ELF-1 (cell line): ENCODE results near the gene RFX1.

Source experiments
- DNase-seq: peaks from one replicate; pipeline ENCODE4 v3.0.0-alpha.2; 2016; ENCODE audit warnings: low read depth, low spot score

Gene RFX1

DNA sequence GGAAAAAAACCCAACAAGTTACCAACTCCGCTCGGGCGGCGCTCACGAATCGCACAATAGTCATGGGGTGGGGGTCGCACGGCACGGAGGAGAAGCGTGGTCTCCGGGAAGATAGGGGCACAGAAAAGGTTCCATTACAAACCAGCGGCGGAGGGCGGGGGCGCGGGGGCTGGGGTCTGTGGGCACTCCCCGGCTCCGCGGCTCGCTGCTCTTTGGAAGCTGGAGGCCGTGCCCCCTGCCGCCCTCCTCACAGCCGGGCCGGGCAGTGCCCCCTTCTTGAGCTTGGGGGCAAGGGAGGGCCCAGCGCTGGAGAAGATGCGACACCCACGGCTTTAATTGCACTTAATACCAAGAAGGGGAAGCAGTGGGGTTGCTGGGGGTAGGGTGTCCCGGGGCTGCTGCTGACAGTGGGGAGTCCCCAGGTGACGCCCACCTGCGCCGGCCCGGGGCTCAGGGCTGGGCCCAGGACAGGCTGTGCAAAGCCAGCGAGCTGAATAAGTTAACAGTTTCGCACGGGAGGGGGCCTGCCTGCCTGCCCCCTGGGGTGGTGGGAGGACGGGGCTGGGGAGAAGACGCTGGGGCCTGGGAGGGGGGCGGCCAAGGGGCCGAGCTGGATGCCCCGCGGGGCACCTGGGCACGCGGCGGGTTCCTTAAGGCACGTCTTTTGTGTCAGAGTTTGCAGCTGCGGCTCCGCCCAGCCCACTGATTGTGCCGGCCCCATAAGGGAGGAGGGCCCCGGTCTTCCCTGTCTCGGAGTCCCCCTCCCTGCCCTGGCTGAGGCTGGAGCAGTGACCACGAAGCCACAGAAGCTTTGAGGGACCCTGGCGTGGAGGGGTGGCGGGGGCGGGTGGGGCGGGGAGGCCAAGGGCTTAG lies 44.1 kb downstream of the RFX1 start:
- peak; percentile 52 for DNase-seq

DNA sequence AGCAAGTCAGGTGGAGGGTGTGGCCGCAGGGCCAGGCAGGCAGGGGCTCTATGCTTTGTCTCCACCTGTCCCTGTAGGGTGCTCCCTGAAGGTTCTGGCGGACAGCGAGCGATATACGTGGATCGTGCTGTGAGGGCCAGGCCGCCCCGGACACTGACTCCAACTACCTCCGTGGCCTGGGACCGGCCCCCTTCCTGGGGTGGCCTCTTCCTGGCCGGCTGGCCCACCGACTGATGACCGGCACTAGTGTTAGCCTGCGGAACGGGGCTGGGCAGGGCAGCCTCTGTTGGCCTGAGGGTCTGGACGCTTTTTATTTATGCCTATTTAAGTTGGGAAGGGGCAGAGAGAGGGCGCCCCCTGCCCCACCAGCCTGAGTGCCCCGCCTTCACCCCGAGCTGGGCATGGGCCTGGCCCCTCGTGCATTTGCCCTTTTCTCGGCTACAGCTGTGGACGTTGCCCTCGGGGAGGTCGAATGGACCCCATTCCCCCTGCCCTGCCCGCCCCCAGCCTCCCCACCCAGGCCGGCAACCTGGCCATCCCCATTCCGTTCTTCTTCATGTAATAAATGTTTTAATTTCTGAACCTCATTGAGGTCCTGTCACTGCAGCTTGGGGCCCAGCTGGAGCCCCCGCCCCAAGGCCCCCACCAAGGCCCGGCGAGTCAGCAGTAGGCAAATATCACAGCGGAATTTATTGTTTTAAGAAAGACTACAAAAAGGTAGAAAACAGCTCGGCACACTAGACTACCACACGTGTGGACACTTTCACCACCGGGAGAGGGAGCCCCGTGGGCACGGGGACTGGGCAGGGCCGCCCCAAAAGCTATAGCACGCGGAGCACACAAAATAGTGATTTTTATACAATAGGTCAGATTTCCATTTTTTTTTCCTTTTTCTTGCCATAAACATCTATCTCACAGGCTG lies 45.0 kb downstream of the RFX1 start:
- no peak for DNase-seq

DNA sequence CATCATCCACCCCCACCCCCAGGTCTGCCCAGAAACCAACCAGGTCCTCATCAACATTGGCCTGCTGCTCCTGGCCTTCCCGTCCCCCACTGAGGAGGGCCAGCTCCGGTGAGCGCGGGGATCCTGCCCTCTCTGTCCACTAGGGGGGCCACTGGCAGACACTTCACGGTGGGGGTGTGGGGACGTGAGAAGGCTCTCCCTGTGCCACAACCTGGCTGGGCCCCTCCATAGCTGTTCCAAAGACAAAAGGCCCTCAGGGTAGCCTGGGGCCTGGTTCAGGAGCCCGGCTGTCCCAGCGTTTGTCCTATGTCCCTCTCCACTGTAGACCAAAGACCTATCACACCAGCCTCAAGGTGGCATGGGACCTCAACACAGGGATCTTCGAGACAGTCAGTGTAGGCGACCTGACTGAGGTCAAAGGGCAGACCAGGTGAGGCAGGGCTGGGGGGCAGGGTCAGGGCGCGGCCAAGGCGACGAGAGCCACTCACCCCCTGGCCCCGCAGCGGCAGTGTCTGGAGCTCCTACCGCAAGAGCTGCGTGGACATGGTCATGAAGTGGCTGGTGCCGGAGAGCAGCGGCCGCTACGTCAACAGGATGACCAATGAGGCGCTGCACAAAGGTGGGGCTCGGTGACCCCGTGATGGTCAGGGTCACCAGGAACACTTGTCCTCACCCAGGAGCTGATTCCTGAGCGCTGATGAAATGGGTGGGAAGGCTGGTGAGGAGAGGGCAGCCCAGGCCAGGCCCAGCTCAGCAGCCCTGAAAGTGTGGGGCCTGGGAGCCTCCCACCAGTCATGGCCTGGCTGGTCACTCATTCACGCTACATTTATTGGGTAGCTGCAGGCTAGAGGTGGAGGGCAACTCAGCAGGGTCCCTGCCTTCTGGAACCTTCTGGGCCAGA lies 45.9 kb downstream of the RFX1 start:
- no peak for DNase-seq

DNA sequence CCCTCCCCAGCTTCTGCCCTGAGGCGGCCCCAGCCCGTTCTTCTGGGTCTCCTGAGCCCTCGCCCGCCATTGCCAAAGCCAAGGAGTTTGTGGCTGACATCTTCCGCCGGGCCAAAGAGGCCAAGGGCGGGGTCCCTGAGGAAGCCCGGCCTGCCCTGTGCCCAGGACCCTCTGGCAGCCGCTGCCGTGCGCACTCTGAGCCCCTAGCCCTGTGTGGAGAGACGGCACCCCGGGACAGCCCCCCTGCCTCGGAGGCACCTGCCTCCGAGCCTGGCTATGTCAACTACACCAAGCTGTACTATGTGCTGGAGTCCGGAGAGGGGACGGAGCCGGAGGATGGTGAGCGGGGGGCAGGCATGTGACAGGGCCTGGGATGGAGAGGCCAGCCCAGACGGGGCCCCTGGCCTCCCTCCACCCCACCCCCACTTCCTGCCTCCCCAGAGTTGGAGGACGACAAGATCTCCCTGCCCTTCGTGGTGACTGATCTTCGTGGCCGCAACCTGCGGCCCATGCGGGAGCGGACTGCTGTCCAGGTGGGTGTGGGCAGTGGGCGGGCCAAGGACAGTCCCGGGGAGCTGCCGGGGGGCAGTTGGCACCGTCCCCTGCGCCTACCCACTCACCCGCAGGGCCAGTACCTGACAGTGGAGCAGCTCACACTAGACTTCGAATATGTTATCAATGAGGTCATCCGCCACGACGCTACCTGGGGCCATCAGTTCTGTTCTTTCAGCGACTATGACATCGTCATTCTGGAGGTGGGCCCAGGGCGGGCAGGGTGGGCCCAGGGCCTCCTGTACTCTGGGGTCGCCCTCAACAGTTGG lies 46.8 kb downstream of the RFX1 start:
- DNase-seq: no peak

GRCh38 chr19:13958043-13958442 lies 48.1 kb downstream of the RFX1 start:
- DNase-seq: no peak

DNA sequence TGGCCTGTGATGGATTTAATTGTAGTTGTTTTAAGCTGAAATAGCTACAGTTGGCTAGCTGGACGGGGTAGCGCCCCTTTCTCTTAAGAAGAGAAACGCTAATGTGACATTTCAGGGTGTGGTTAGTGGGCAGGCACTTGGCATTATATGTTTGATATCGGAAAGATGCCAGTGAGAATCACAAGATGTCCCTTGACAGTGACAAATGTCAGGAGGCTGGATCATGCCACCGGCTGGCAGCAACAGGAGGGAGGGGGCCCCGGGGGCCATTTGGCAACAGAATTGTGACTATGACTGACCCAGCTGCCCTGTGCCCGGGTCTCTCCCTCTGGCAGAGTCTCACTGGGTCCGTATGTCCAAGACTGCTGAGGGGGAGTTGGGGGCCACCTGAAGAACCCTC lies 49.1 kb downstream of the RFX1 start:
- DNase-seq: no peak

DNA sequence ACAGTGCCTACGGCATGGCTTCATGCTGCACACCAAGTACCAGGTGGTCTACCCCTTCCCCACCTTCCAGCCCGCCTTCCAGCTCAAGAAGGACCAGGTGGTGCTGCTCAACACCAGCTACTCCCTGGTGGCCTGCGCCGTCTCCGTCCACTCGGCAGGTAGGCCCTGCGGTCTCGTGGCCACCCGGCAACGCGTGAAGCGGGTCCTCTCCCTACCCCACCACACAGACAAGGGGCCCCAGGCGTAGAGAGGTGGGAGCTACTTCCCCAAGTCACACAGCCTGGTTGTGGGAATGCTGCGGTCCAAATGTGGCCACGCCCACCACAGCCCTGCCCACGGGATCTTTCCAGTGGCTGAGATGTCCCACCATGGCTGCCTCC lies 49.8 kb downstream of the RFX1 start:
- no peak for DNase-seq

GRCh38 chr19:13955662-13956364 lies 50.3 kb downstream of the RFX1 start:
- no peak for DNase-seq

GRCh38 chr19:13954185-13954584 lies 51.9 kb downstream of the RFX1 start:
- DNase-seq: no peak

- DNase-seq: no peak
These were observed 53.1 kb downstream of the RFX1 start for GRCh38 chr19:13952931-13953531.

- DNase-seq: peak; percentile 100
These were observed 53.8 kb downstream of the RFX1 start, which contains the start of gene DCAF15 for GRCh38 chr19:13952154-13952930. Gene DCAF15 (plus strand): TSS chr19:13952509. CDS start chr19:13952513, 4 bp downstream.

DNA sequence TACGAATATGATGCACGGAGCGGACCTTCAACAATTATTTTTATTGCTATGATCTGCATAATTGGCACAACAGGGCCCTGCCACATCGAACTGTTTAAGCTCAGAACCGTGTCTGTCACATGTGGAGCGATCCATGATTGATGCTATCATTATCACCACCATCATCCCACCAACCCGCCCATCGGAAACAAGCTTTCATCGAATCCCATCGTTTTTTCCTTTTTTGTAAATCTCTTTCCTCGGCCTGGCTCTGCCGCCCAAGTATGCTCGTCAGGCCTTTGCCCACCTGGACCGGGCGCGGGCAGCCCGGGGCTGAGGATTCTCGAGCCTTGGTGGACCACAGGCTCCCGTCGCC lies 54.3 kb downstream of the RFX1 start:
- no peak for DNase-seq

DNA sequence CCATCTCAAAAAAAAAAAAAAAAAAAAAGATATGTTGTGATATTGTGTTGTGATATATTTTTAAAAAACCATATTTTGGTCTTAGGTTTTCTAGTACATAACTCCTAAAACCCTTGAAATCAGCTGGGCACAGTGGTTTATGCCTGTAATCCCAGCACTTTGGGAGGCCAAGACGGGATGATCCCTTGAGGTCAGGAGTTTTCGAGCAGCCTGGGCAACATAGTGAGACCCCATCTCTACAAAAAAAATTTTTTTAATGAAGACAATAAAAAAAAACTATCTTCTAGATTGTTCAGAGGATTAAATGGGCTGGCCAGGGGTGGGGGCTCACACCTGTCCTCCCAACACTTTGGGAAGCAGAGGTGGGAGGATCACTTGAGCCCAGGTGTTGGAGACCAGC lies 55.1 kb downstream of the RFX1 start:
- DNase-seq: no peak

DNA sequence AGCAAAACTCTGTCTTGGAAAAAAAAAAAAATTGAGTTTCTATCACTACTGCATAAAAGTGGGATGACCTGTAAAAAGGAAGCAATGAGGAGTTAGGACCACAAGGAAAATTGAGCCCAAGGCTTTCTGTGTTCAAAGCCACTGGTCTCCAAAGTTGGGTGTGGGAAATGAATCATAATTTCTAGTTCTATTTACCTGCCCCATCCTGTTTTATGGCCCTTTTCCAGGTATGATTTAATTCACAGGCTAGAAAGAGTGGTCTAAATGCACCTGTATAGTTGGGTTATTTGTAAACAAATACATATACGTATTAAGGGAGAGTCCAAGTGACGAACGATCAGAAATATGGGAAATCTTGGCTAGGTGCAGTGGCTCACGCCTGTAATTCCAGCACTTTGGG lies 59.7 kb downstream of the RFX1 start:
- no peak for DNase-seq

- no peak for DNase-seq
These were observed 64.0 kb downstream of the RFX1 start for GRCh38 chr19:13942023-13942684.

DNA sequence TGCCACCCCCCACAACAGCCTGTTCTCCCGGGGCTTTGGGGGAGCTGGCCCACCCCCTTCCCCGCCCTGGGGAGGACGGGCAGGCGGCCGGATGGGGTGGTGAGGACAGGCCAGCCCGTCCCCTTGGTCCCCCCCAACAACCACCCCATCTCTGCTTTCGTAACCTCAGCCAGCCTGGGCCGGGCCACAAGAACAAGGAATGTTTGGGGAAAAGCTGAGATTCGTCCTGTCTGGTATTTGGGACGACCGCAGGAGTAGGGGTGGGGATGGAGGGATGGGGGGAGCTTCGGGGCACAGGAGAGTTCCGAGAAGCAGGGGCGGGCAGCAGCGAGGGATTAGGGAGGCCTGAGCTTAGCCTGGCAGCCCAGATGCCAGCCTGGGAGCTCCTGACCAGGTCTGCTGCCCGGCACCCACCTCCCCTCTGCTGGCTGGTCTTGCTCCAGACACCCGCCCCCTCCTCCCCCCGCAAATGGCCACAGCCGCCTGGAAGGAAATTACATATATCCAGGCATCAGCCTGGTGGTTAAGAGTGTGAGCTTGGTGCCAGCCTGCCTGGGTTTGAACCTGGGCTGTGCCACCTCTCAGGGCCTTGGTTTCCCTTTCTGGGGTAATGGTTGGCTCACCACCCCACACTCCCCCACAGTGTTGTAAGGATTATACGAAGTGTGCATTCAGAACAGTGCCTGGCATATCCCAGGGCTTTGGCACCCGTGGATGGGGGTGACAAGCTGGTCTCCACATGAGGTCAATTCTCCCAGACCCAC lies 67.6 kb downstream of the RFX1 start, which contains the start of gene PODNL1:
PODNL1 (minus strand) TSS at position 117 of the 764 bp plus-strand sequence. CDS start 236 bp downstream, outside the sequence.
- DNase-seq: no peak
